ENCODE data around the gene PTPRN2.

The PTPRN2 gene

DNA sequence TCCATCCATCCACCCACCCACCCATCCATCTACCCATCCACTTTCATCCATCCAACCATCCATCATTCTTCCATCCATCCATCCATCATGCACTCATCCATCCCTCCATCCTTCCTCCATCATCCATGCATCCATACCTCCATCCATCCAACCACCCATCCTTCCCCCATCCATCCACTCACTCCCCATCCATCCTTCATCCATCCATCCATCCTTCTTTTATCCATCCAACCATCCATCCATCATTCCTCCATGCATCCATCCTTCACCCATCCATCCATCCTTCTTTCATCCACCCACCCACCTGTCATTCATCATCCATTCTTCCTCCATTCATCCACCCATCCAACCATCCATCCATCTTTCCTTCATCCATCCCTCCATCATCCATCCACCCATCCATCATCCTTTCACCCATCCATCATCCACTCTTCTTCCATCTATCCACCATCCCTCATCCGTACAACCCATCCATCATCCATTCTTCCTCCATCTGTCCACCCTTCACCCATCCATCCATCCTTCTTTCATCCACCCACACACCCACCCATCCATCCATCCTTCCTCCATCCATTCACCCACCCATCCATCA lies 822.6 kb downstream of the PTPRN2 start:
- TF ChIP-seq GATA2 (IDR thresholded peaks at IDR 0.05; ENCODE audit: low read depth, low read length) (no peak), GATA3 (IDR thresholded peaks at IDR 0.05; ENCODE audit: low read depth, low read length) (no peak)

DNA sequence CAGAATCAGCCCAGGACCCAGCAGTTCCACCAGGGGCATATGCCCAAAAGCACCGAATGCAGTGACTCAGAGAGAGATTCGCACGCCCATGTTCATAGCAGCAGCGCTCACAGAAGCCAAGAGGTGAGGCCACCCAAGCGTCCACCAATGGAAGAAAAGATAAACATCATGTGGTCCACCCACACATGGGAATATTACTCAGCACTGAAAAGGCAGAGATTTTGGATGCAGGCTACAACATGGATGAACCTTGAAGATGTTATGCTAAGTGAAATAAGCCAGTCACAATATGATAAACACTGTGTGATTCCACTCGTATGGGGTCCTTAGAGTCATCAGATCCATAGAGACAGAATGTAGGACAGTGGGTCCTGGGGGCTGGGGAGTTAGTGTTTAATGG lies 823.4 kb downstream of the PTPRN2 start:
- no peak for TF ChIP-seq GATA2 (IDR thresholded peaks at IDR 0.05; ENCODE audit: low read depth, low read length)
- TF ChIP-seq GATA3 (IDR thresholded peaks at IDR 0.05; ENCODE audit: low read depth, low read length) = no peak

DNA sequence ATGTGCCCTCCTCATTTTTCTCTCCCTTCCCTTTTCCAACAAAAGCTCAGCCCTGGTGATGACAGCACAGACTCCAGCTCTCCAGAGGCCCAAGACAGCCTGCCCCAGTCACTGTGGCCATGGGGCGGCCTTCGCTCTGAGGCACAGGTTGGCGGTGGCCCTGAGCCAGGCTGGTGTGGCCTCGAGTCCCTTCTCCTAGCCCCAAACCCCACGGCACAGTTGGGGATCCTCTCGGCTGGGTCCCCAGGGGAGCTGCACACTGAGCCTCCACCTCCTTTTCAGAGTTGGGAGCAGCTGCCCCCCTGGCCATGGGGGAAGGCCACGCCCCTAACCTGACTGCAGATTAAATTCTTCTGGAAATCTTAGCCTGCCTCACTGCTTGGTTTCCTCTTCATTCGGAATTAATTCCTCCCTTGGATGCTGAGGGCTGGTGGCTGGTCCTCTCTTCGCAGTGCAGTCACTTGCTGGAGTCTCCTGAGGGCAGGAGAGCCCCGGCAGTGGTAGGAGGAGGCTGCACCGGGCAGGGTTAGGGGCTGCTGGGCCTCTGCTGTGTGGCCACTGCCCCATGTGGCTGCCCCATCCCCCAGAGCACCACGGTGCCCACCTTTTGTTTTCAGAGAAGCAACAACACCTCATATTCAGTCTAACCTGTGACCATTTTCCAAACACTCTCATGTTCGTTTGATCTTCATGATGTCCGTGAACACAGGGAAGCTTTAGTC lies 824.2 kb downstream of the PTPRN2 start:
- TF ChIP-seq GATA3 (IDR thresholded peaks at IDR 0.05; ENCODE audit: low read depth, low read length) (no peak), GATA2 (IDR thresholded peaks at IDR 0.05; ENCODE audit: low read depth, low read length) (no peak)

DNA sequence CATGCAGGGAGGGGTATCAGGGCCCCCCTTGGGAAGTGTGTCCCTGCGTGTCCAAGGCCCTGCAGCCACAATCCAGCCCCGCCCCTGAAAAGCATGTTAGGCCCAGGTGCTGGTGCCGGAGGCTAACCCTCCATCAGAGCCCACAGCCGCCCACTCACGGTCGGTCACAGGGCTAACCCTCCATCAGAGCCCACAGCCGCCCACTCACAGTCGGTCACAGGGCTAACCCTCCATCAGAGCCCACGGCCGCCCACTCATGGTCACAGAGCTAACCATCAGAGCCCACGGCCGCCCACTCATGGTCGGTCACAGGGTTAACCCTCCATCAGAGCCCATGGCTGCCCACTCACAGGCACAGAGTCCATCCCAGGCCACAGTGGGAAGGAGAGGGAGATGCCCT lies 824.8 kb downstream of the PTPRN2 start:
- no peak for TF ChIP-seq GATA2 (IDR thresholded peaks at IDR 0.05; ENCODE audit: low read depth, low read length)
- TF ChIP-seq GATA3 (IDR thresholded peaks at IDR 0.05; ENCODE audit: low read depth, low read length) = no peak

DNA sequence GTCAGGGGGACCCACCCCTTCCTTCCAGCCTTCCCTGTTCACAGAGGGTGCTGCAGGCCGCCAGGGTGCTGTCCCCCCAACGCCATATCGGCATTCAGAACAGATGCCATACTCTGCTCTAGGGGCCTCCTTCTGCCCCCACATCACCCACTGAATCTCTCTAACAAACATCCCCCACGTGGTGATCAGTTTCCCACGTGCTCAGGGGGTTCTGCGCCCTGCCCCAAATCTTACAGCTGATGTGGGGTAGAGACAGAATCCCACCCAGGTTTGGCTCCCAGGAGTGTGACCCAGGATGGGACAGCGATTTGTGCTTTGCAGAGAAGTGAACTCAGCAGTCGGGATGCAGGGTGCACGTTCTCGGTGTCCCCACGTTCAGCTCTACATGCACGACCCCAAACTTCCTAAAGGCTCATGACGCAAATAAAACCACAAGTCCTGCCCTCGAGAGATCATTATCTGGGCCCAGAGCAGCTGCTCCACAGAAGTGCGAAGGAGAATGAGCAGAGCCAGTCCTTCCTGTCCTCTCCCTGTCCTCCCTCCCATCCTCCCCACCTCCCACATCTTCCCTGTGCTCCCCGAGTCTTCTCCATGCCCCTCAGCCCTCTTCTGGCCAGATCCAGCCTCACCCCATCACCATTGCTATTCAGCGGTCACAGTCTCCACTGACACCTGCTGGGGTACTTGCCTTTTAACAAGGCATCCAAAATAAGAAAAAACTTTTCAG lies 827.5 kb downstream of the PTPRN2 start:
- TF ChIP-seq GATA3 (IDR thresholded peaks at IDR 0.05; ENCODE audit: low read depth, low read length) (no peak), GATA2 (IDR thresholded peaks at IDR 0.05; ENCODE audit: low read depth, low read length) (peak; percentile 62; the same call in 1 of the 2 replicates)

DNA sequence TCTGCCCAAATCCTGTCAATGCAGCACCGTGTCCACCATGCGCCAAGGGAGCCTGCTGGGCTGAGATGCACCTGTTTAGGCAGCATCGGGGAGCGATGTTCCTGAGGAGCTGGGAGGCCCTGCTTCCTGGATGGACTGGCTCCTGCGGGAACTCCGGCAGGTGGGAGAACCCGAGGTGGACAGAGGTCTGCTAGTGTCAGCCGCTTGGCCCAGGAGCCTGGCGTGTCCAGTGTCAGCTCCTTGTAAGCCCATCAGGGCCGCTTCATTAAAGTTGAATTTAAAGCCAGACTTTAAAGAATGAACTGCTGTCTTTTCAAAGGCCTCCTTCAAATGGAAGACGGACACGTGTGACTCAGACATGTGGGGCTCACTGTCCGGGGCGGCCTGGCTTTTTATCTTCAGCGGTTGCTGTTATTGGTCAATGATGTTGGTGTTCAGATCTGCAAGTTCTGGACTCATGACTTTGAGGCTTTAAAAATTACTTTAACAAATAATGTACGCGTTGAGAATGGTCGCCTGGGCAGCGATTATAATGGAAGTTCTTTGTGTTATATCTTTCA lies 828.3 kb downstream of the PTPRN2 start:
- no peak for TF ChIP-seq GATA3 (IDR thresholded peaks at IDR 0.05; ENCODE audit: low read depth, low read length)
- TF ChIP-seq GATA2 (IDR thresholded peaks at IDR 0.05; ENCODE audit: low read depth, low read length) = no peak

DNA sequence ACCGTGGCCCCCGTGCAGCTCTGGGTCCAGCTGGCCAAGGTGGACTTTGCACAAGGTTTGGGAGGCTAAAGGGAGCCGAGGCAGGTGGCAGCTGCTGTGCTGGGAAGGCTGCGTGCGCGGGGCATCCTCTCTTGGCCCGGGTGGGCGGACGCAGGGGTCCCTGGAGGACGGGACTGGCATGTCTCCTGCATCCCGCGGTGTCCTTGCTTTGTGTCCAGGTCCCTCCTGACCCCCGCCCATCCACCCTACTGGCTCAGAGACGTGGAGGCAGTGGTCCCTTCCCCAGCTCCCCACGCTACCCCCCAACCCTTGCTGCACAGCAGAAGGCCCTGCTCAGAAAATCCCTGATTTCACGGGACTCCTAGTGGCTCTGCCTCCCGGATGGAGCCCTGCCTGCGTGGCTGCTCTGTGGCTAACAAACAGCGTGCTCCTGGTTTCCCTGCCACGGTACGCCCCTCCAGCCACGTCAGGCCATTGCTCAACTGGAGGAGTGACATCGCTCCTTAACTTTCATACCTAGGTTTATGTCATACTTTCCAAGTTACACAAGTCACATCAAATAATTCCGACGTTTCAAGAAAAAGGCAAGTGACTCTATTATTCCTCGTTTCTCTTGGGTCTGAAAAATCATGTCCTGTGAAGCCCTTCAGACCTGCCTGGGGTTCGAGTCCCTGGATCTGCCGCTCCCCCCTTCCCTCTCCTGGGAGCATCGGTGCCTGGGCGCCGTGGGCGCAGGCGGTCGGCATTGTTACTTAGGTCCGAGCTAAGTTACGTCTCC lies 829.0 kb downstream of the PTPRN2 start:
- TF ChIP-seq GATA2 (IDR thresholded peaks at IDR 0.05; ENCODE audit: low read depth, low read length) = no peak
- TF ChIP-seq GATA3 (IDR thresholded peaks at IDR 0.05; ENCODE audit: low read depth, low read length) = no peak

DNA sequence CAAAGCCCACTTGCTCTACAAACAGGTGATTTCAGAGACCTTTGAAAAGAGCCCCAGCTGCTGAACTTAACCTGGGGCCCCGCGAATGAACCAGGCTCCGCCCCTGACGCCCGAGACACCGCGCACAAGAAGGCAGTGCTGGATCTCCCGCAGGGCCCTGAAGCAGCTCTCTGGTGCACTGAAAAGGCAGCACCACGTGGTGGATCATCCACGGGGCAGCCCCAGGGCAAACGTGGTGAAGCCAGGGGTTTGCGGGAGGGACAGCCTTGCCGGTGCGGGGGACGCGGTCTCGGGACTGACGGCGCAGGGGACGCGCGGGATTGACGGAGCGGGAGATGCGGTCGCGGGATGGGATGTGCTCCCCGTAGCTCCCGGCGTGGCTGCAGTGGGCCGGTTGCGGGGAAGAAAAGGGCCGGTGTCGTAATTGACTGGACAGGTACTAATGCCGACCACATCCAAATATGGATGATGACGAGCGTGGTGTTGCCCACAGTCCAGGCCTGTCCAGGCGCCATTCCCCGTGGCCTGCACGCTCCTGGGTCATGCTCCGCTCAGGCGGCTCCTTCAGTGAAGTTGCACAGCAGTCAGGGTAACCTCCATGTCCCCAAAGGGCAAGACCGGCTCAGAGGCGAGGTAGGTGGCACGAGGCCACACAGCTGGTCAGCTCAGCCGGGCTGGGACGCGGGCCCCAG lies 829.7 kb downstream of the PTPRN2 start:
- TF ChIP-seq GATA2 (IDR thresholded peaks at IDR 0.05; ENCODE audit: low read depth, low read length) = no peak
- TF ChIP-seq GATA3 (IDR thresholded peaks at IDR 0.05; ENCODE audit: low read depth, low read length) = no peak

DNA sequence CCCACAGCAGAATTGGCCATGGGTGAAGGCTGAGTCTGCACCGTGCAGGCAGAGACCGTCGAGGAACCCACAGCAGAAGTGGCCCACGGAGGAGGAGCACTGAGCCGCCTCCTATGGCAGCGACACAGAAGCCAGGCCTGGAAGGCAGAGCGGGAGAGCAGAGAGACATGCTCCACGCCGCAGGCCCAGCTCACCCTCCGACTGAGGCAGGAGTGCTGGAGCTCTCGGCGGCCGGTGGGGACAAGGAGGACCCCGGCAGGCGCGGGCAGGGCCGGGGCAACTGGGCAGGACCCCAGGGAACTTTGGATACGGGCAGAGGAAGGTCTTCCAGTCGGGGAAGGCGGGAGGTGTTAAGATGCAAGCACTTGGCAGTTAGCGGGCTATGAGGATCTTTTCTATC lies 830.4 kb downstream of the PTPRN2 start:
- TF ChIP-seq GATA2 (IDR thresholded peaks at IDR 0.05; ENCODE audit: low read depth, low read length) (no peak), GATA3 (IDR thresholded peaks at IDR 0.05; ENCODE audit: low read depth, low read length) (no peak)

DNA sequence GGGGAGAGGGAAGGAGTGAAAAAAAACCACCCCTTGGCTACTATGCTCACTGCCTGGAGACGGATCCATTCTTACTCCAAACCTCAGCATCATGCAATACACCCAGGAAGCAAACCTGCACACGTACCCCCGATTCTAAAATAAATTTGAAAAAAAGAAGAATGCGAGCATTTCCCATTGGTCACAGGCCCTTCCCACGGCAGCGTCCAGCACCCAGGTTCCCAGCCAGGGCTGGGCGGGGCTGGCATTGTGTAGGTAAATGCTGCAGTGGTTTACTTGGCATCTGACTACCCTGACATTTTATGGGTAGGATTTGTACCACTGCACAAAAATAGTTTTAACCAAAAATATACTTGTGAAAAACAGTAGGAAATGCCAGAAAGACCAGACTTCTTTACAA lies 831.9 kb downstream of the PTPRN2 start:
- no peak for TF ChIP-seq GATA3 (IDR thresholded peaks at IDR 0.05; ENCODE audit: low read depth, low read length)
- no peak for TF ChIP-seq GATA2 (IDR thresholded peaks at IDR 0.05; ENCODE audit: low read depth, low read length)

DNA sequence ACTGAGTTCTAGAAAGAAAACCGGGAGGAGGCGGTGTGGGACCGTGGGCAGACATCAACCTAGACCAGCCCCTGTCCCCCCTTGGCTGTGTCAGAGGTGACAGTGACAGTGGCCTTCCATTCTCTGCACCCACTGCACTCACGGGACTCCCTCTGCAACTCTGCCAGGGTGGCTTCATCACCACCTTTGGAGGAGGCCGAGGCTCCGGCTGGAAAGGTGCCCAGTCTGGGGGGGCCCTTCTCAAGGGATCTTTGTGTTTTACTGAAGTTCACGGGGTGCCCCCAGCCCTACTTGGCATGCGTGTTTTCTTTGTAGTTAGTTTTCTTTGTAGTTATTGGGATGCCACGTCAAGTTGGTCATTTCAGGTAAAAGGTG lies 833.2 kb downstream of the PTPRN2 start:
- no peak for TF ChIP-seq GATA2 (IDR thresholded peaks at IDR 0.05; ENCODE audit: low read depth, low read length)
- TF ChIP-seq GATA3 (IDR thresholded peaks at IDR 0.05; ENCODE audit: low read depth, low read length) = no peak

DNA sequence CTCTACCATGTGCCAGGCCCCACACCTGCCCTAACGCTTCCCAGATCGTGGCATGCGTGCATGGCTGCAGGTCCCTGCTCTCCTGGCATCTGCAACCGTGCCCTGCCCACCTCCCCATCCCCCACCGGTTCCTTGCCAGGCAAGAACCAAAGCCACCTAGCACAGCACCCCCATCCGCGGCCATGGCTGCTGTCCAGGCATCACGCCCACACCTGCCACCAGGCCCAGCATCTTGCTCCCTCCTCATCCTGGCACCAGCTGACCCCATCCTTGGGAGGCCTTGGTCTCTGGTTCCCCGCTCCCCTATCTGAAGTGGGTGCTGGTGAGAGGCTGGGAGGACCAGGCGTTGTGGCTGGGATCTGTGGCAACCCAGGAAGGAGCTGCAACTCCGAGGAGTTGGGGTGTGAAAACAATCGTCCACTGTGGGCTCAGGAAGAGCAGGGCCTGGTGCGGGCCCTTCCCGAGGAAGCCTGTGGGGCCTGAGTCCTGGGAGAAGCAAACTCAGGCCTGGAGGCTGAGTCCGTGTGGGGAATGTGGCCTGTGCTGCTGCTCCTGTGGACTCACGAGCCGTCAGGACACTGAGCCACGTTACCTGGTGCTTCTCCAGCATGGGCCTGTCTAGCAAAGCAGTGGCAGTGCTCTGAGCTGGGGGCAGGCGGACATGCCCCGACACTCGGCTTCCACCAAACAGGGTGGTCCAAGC lies 833.8 kb downstream of the PTPRN2 start:
- TF ChIP-seq GATA2 (IDR thresholded peaks at IDR 0.05; ENCODE audit: low read depth, low read length) (no peak), GATA3 (IDR thresholded peaks at IDR 0.05; ENCODE audit: low read depth, low read length) (no peak)

DNA sequence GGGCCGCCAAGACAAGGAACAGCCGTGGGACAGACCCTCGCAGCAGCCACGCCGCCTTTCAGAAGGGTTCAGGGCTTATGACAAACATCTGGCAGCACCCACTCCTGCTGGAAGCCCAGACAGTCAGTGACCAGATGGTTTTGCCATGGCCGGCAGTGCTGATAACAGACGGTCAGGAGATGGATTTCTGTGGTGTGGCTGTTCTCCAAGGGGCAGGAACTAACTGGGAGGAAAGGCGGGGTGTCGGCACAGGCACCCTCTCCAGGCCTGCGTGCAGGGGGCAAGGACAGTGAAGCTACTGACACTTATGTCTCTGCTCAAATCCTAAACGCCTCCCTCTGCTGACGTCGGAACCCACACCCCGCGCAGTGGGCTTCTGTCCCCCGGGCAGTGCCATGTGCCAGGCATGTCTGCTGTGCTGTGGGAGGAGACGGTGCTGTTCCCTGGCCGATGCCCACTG lies 834.8 kb downstream of the PTPRN2 start:
- TF ChIP-seq GATA3 (IDR thresholded peaks at IDR 0.05; ENCODE audit: low read depth, low read length) (no peak), GATA2 (IDR thresholded peaks at IDR 0.05; ENCODE audit: low read depth, low read length) (peak; percentile 90)

Measured in SH-SY5Y (cell line).